GM06990 (cell line): ENCODE results near the gene BTN2A1.
A peak's percentile ranks its signal among the peaks of the same experiment; 100 is the strongest.

Experiments used
- DNase-seq: peaks from one replicate; pipeline ENCODE4 v3.0.0-alpha.2; 2011; ENCODE audit not compliant: insufficient read length; ENCODE audit errors: extremely low read depth
- H3K27me3 ChIP-seq: replicated peaks from 2 replicates; pipeline ENCODE4 v1.6.0; 2011; ENCODE audit warnings: low read length; ENCODE audit not compliant: control insufficient read depth, insufficient read depth
- H3K36me3 ChIP-seq: 2 replicates; pipeline ENCODE4 v1.5.1; 2011; ENCODE audit warnings: low read length; ENCODE audit not compliant: control insufficient read depth, insufficient read depth
- H3K4me3 ChIP-seq: replicated peaks from 2 replicates; pipeline ENCODE4 v1.5.1; 2011; ENCODE audit warnings: low read depth, mild to moderate bottlenecking, control low read depth, low read length
- TF ChIP-seq, protein P1 (sequence below): IDR thresholded peaks from 2 replicates; pipeline ENCODE4 v1.5.1; 2011; ENCODE audit warnings: low read length, control low read depth, mild to moderate bottlenecking, inconsistent platforms; ENCODE audit not compliant: insufficient read depth, poor library complexity, severe bottlenecking

The BTN2A1 gene

GRCh38 chr6:26468829-26469228, 11.1 kb downstream of the BTN2A1 start:
- Histone ChIP-seq H3K36me3 (peaks cover 35% of the 10 kb centered on the region), H3K27me3 (no peaks in the 10 kb centered on the region), H3K4me3 (no peak overlapping the region)
- DNase-seq = no peak
- TF ChIP-seq, protein P1, sequence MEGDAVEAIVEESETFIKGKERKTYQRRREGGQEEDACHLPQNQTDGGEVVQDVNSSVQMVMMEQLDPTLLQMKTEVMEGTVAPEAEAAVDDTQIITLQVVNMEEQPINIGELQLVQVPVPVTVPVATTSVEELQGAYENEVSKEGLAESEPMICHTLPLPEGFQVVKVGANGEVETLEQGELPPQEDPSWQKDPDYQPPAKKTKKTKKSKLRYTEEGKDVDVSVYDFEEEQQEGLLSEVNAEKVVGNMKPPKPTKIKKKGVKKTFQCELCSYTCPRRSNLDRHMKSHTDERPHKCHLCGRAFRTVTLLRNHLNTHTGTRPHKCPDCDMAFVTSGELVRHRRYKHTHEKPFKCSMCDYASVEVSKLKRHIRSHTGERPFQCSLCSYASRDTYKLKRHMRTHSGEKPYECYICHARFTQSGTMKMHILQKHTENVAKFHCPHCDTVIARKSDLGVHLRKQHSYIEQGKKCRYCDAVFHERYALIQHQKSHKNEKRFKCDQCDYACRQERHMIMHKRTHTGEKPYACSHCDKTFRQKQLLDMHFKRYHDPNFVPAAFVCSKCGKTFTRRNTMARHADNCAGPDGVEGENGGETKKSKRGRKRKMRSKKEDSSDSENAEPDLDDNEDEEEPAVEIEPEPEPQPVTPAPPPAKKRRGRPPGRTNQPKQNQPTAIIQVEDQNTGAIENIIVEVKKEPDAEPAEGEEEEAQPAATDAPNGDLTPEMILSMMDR = no peak

GRCh38 chr6:26470643-26471042, 12.9 kb downstream of the BTN2A1 start:
- TF ChIP-seq, protein P1 = no peak
- H3K36me3 ChIP-seq = peaks cover 23% of the 10 kb centered on the region
- no peak overlapping the region for H3K4me3 ChIP-seq
- H3K27me3 ChIP-seq = no peaks in the 10 kb centered on the region
- DNase-seq = no peak

- peaks cover 12% of the 10 kb centered on the region for H3K36me3 ChIP-seq
- TF ChIP-seq, protein P1 = no peak
- no peaks in the 10 kb centered on the region for H3K27me3 ChIP-seq
- no peak for DNase-seq
- no peak overlapping the region for H3K4me3 ChIP-seq
These were observed 14.2 kb downstream of the BTN2A1 start for GRCh38 chr6:26471970-26472369.

- Histone ChIP-seq H3K36me3 (peaks cover 12% of the 10 kb centered on the region), H3K27me3 (no peaks in the 10 kb centered on the region), H3K4me3 (no peak overlapping the region)
- TF ChIP-seq, protein P1 = no peak
- no peak for DNase-seq
These were observed 15.0 kb downstream of the BTN2A1 start for GRCh38 chr6:26472549-26473290.

GRCh38 chr6:26473429-26473757, 15.6 kb downstream of the BTN2A1 start:
- TF ChIP-seq, protein P1 = no peak
- Histone ChIP-seq H3K36me3 (peaks cover 6% of the 10 kb centered on the region), H3K4me3 (peak overlapping the region; percentile 71), H3K27me3 (no peaks in the 10 kb centered on the region)
- DNase-seq = no peak
